Suppressor macrophage treated with lipopolysaccharide for 4 hours (primary cell): ENCODE results near the gene LPP.
A peak's percentile ranks its signal among the peaks of the same experiment; 100 is the strongest.

Source experiments
- DNase-seq: peaks from one replicate; pipeline ENCODE4 v3.0.0-alpha.2; 2020

LPP gene

DNA sequence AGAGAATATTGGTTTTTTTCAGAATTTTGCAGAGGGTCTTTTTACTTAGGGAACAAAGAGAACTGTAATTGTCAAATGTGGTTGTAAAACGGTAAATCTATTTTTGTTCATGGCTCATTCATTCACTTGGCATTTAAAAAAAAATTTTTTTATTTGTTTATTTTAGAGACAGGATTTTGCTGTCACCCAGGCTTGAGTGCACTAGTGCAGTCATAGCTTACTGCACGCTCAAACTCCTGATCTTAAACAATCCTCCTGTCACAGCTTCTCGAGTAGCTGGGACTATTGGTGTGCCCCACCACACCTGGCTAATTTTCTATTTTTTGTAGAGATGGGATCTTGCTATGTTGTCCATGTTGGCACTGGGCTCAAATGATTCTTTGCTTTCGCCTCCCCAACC lies 301.8 kb downstream of the LPP start:
- DNase-seq = no peak

DNA sequence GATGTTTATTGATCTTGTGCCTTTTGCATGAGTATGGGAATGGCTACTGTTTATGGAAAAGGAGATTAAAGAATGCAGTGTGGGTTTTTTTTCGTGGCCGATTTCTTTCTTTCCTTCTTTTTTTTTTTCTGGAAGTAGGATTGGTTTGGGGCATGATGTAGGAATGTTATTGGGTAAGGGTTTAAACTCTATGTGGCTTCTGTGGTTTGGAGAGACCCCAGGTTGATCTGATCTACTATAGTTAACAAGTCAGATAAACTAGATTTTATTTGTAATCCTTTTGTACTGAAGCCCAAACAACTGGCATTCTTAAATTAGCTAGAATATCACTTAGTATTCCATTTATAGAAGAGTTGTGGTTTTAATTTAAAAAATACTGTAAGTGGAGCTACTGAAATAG lies 304.8 kb downstream of the LPP start:
- no peak for DNase-seq

DNA sequence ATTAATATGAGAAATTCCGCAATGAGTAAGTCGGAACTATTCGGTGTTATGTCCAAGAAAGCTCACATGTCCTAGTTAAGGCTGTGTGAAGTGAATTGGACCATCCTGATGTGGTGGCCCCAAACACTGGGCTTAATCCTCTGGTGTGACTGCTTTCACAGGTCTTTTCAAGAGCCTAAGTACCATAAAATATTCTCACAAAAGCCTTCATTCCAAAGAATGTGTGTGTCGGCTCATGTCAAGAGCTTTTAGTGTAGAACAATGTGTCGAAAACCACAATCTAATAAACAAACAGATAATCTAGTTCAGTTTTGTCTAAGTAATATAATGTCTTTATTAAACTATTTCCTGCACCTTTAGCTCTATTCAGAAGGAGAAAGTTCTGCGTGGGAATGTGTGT lies 311.4 kb downstream of the LPP start:
- no peak for DNase-seq

DNA sequence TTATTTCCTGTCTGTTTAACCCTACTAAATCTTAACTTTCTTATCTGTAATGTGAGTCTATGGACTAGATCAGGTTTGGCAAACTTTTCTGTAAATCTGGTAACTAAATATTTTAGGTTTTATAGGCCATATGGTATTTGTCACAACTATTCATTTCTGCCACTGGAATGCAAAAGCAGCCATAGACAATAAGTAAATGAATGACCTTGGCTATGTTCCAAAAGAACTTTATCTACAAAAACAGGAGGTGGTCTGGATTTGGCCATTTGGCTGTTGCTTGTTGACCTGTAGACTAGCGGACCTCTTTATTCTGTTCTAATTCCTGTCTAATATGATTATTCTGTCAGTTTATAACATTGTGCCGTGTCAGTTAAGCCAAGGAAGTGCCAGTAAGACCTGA lies 314.2 kb downstream of the LPP start:
- no peak for DNase-seq

DNA sequence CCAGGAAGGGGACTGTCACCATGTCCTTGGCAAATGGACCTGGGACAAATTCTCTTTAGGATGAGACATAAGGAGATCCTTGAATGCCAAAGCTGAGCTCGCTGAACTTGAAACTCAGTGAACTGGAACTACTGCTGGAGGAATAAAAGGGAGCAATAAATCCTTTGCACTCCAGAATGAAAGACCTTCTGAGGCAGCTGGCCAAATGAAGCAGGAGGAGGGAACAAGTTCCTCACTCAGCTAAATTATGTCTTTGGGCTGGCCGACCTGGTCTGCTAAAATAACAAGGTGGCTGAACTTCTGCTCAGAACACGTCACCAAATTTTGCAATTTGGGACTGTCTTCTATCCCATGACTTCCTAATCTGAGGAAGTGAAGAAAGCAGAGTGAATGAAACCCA lies 314.7 kb downstream of the LPP start:
- DNase-seq = peak; percentile 65

DNA sequence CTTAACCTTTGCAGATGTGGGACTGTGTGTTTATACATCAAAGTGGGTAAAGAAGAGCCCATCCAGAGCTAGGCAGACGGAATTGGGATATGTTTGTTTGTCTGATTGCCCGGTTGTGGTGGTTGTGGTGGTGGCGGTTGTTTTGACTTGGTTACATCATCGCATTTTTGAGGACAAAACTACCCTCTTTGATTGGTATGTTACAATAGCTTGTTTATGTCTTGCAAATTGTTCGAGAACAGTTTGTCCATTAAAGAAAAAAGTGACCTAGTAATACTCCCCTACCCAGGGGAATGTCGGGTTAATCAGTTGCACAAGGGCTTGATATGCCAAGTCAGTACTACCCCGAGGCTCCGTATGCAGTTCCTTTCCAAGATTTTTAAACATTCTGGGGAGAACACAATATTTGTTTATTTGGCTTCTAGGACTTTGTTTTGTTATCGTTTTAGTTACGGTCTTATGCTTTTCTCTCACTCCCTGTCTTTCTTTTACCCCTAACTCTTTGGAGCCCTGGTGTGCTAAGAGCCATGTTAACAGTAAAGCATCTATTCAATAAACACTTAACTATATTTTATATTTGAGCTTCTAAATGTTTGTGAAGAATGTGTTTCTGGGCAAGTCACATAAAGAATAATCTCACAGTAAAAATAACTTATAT lies 315.4 kb downstream of the LPP start:
- no peak for DNase-seq

DNA sequence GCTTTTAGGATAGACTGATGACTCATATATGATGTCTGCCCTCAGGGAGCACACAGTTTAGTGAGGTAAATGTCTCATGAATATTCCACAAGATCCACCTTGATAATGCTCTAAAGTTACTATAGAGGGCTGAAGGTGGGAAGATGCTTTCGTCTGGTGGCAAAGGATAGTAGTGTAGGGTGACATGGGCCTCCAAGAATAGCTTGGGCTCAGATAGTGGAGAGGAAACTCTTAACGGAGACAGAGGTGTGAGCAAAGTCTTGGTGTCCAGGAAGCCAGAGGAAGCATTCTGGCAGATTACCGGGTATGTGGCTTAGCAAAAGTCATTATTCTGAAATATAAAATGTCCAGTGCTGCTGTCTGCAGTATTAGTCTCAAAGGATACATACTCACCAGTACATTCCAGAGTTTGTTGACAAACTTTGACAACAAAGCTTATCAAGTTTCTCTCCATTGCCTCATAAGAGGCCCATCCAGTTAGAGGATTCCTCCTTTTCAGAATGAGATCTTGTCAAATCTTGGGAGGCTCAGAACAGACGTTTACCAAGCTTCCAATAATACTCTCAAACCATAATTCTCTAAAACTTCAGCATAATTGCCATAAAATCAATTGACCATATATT lies 316.7 kb downstream of the LPP start:
- DNase-seq = no peak

DNA sequence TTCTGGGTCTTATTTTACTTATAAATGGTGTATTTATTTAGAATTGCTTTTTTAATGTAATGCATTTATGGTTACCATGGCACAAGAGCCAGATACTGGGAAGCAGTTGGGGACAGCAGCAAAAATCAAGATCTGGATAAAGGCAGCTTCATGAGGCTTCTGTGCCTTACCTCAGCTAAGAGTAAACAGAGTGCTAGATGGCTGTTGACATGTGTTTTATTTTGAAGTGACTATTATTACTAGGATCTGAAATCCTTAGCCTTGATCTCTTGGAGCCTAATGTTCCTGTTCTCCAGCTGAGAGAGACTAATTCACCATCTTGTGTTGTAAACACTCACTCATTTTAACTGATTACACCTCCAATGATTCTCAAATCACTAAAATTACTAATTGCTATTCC lies 317.8 kb downstream of the LPP start:
- no peak for DNase-seq

DNA sequence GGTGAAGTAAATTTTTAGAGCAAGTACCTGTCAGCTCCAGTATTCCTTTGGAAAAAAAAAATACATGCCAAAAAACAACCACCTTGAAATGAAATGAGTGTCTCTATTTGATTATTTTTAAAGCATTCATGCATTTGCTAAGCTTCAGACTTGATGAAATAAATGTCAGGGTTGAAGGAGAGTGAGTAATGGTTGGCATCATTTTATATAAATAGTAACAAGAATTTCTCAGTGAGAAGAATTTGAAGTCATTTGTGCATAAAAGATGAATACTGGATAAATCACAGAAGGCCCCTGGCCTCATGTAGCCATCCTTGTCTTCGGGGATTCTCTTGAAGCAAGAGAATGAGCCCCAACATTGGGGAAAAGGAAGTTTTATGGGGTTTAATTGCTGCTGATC lies 318.4 kb downstream of the LPP start:
- peak; percentile 9 for DNase-seq

DNA sequence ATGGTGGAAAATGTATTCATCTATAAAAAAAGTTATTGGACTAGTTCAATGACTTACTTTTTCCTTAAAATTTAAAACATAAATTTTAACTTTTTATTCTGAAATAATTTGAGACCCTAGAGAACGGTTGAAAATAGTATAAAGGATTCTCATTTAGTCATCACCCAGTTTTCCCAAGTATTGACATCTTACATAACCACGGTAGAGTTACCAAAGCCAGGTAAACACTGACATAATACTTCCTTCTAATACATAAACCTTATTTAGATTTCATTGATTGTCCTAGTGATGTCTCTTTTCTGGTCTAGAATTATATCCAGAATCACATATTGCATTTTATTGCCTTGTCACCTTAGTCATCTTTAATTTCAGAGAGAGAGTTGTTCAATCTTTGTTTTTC lies 319.1 kb downstream of the LPP start:
- no peak for DNase-seq

DNA sequence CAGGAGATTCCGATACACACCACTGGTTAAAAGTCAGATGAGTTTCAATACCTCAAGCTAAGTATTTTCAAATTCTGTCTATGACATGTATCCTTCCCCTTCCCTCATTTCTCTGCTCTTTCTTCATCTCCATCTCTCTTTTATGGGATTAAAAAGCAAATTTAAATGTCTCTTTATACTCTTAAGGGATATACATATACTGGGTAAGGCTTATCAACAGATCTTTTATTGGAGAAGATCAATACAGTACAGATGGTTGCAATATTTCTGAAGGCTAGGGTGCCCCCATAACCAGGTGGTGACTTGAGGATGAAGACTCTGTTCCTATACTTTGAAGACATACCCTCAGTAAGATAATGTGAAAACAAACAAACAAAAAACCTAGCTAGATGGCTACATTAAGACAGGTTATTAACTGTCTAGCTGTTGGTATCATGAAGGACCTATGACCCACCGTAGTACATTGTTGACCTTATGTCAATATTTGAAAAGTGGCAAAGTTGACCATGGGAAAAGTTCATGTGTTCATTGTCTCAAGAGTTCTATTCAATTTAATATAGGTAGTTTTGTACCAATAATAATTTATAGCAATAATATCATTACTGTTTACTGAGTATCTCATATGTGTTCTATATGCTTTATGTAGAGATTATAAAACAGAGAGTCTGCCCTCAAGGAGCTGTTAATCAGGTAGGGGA lies 319.8 kb downstream of the LPP start:
- no peak for DNase-seq

DNA sequence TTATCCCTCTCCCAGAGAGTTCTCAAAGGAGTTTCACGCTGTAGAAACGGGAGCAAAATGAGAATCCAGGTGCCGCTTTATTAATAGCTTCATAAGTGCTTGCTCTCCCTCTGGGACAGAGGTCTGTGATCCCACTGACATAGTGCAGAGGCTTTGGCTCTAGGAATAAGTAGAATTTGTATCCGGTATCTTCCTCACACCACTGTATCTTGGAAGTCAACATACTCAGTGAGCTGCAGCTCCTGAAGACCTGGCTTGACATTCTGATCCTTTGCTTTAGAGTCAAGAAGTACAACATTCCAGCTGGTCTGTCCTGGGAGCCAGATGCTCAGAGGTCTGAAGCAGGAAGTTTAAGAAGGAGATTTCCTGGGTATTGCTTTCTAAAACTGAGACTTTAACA lies 323.0 kb downstream of the LPP start:
- DNase-seq = no peak

DNA sequence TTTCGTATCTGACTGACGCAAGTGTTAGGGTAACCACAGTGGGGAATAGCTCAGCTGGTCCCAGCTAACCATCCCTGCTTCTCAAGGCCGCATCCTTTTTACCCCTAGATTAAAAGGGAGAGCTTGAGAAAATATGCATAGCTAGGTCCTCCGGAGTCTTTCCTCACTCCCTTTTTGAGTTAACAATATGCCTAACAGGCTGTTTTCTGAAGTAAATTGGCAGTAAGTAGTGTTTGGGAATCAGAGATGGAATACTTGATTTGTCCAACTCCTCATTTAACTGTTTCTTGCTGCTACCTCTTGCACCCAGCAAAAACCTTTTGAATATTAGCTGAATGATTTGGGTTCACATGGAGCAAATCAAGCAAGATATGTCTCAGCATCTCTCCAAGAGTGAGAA lies 326.1 kb downstream of the LPP start:
- DNase-seq = no peak

DNA sequence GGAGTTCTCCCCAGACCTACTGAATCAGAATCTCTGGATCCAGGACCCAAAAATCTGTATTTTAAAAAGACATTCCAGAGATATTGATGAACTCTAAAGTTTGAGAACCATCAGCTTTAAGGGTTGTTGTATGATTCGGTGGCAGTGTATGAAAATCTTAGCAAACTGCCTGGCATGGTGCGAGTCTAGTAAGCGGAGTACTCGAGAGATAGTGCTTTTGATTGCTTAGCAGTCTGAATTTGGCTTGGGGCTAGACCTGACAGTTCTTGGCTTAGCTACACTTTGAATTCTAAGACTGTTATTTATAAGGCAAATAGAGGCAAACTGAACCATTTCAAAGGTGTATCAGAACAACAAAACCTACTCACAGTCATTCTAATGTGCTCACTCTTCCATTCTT lies 329.0 kb downstream of the LPP start:
- no peak for DNase-seq

DNA sequence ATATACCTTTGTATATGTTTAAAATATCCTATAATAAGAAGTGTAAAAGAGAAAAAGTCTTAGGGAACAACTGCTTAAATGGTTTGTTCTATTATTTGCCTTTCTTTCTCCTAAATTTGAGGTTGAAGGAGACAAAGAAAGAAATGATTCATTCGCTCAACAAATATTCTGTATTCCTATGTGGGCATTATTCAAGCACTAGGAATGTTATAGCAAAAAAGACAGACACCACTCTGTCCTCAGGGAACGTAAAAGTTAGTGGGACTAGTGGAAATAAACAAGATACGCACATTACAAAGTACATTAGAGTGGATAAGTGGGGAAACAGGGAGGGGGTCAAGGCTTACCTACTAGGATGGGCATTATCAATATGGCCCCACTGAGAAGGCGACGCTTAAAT lies 332.2 kb downstream of the LPP start:
- DNase-seq = no peak

DNA sequence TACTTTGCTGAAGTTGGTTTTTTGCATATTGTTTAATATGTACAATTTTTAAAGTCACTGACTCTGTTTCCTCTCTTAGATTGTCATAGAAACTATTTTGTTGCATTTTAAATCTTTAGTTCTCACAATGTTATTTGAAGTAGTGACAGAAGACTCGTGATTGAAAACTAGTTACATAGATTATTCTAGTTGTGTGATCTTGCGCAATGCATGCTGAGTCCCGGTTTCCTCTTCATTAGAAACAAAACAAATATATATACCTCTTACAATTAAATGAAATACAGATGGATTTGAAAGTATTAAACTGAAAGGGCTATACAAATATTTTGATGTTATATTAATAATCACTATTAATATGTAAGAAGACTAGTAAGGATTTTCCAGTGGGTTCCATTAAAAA lies 333.0 kb downstream of the LPP start:
- DNase-seq = no peak

DNA sequence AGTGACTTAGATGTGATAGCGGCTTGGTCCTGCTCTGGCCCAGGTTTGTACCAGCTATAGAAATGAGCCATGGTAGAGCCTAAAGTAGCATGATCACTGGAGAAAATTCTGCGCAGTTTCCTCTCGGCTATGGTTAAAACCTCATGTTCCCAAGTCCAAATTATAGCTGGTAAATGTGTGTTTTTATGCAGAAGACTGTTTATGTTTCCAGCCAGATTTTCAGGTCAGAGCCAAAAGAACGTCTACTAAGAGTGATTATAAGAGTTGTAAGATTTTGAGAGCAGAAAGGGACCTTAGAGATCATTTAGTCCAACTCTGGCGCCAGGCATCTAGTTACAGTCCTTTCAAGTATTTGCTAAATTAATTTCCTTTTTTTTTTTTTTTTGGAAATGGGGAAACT lies 333.7 kb downstream of the LPP start:
- DNase-seq = no peak

DNA sequence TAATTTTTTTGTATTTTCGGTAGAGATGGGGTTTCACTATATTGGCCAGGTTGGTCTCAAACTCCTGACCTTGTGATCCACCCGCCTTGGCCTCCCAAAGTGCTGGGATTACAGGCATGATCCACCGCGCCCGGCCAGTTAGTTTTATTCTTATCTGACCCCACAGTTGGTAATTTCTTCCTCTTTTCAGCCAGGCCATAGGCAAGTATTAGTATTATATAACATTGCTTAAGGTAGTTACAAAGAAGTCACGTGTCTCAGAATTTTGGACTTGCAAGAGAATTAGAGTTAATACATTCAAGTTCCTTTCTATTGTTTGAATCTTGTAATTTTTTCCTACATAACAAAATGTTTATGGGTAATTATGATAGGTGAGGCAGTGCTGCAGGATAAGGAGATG lies 334.8 kb downstream of the LPP start:
- DNase-seq = no peak

DNA sequence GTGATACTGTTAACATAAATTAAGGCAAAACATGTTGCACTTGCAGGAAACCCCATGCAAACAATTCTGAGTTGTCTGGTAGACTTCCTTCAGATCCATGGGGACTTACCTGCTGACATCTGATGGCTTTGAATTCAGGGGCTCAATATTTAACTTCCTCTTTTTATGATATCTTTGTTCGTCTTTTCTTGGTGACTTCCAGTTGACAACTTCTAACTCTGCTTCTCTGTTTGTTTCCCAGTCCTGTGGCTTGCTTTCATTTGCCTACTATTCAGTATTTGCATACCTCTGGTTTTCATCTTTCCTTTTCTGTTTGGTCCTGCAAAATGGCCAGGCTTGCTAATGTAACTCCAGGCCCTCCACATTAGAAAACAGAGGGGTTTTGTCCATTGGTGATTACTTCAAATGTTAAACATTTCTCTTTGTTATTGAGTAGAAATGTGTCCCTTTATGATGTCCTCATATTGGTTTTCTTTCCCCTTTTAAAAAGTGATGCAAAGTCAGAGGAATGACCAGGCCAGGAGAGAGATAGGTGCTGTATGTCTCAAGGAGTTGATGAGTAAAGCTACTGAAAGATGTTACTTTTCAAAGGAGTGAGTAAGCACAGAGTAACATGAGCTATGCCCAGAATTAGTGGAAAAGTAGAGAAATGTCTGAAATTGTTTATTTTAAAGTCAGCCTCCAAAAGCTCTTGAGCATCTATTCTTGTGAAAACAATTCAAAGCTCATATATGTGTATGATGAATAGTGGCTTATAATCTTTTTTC lies 335.9 kb downstream of the LPP start:
- no peak for DNase-seq

DNA sequence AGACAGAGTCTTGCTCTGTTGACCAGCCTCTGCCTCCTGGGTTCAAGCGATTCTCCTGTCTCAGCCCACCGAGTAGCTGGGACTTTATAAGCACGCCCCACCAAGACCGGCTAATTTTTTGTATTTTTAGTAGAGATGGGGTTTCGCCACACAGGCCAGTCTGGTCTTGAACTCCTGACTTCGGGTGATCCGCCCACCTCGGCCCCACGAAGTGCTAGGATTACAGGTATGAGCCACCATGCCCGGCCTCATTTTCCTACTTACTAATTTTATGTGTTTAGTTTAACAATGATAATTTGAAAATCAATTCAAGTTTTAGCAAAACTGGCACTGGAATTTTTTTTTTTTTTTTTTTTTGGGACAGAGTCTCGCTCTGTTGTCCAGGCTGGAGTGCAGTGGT lies 336.5 kb downstream of the LPP start:
- no peak for DNase-seq

DNA sequence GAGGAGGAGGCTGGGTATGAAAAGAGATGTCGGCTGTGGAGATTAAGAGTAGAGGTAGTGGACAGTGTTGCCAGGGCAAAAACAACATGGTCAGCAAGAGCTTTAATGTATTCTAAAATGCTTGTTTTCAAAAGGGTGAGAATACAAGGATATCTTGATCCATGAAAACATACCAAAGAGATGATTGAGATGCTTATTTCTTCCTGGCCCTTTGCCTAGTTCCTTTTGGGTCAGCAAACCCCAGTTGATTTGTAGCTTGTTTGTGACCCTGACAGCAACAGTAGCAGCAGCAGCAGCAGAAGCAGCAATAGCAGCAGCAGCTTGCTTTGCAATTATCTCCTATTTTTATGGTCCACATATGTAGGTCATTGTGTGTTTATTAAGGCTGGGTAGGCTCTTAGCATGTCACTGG lies 337.3 kb downstream of the LPP start:
- DNase-seq = no peak

DNA sequence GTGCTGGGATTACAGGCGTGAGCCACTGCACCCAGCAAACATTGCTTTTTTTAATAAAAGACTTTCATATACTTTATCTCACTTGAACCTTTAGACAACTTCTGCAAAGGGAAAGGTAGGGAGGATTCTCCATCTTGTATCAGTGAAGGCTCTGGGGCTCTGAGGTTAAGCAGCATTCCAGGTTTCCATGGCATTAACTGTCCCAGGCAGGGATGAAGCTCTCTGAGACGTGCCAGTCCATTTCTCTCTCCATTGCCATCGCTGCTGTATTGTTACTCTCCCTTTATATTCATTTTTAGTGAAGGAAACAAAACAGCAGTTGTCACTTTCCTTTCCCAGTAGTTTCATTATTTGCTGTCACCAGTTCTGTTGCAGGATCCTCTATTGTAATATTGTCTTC lies 342.4 kb downstream of the LPP start:
- DNase-seq = no peak

DNA sequence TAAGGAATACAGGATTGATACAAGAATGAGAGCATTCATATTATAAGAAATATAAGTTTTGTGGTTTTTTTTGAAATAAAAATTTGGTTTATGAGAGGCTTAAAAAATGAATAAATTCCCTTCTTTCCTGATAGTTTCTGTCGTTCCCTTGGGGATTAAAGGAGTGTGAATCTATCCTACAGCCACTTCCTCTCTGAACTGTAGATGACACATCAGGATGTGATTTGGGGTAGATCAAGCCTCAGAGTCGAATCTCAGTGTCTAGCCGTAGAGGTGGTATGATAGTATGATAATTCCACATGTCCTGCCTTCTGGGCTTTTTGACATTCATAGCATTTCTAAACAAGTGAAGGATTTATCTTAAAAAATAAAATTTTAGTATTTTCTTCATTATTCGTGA lies 343.1 kb downstream of the LPP start:
- no peak for DNase-seq

DNA sequence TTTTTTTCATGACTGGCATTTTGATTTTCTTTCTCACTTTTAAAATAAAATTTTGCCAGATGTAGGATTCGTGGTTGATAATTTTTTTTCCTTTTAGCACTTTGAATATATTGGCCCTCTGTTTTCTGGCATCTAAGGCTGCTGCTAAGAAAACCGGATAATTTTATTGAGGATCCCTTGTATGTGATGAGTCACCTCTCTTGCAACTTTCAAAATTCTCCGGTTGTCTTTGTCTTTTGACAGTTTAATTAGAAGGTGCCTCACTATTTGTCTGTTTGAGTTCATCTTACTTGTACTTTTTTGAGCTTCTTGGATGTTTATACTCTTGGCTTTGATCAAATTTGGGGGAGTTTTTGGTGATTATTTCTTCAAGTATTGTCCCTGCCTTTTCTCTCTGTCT lies 349.7 kb downstream of the LPP start:
- DNase-seq = no peak
